Mesenchymal stem cell (in vitro differentiated cells and primary cell): ENCODE measurements around the gene HYDIN.
"Not testable (repeated sequence)": the region's sequence is repeated elsewhere in the genome, so short reads cannot be mapped to it uniquely, and the experiment has no call there.

Source experiments
- DNase-seq: peaks from one replicate; pipeline ENCODE4 v3.0.0-alpha.2; 2013
- H2AFZ ChIP-seq: one replicate; pipeline ENCODE4 v1.6.1; 2013; ENCODE audit warnings: low read depth, mild to moderate bottlenecking, control low read depth, inconsistent platforms, low read length, moderate library complexity
- H2AK5ac ChIP-seq: 2 replicates; pipeline ENCODE4 v1.6.1; 2013; ENCODE audit warnings: low read length, moderate library complexity, mild to moderate bottlenecking, inconsistent platforms; ENCODE audit not compliant: severe bottlenecking
- H2BK120ac ChIP-seq: one replicate; pipeline ENCODE4 v1.6.1; 2013; ENCODE audit warnings: low read depth, mild to moderate bottlenecking, inconsistent platforms, low read length, moderate library complexity
- H2BK12ac ChIP-seq, 2 experiments: one replicate each; pipeline ENCODE4 v1.6.1; 2013; ENCODE audit warnings: inconsistent platforms in 2 of 2, low read length in 2 of 2, mild to moderate bottlenecking in 2 of 2, moderate library complexity in 2 of 2, control low read depth in 1 of 2
- H2BK15ac ChIP-seq: one replicate; pipeline ENCODE4 v1.6.1; 2013; ENCODE audit warnings: mild to moderate bottlenecking, low read depth, inconsistent platforms; ENCODE audit not compliant: poor library complexity, severe bottlenecking
- H2BK5ac ChIP-seq: 2 replicates; pipeline ENCODE4 v1.6.1; 2013; ENCODE audit warnings: low read depth, mild to moderate bottlenecking, low read length, control low read depth, inconsistent platforms; ENCODE audit not compliant: poor library complexity, severe bottlenecking
- H3K14ac ChIP-seq, 2 experiments: one replicate each; pipeline ENCODE4 v1.6.1; 2013; ENCODE audit warnings: inconsistent platforms in 2 of 2, low read length in 2 of 2, control low read depth in 1 of 2, mild to moderate bottlenecking in 1 of 2, moderate library complexity in 1 of 2
- H3K18ac ChIP-seq, 2 experiments: one replicate each; pipeline ENCODE4 v1.6.1; 2013; ENCODE audit warnings: inconsistent platforms in 2 of 2, low read length in 2 of 2, control low read depth in 1 of 2, low read depth in 1 of 2, mild to moderate bottlenecking in 1 of 2
- H3K23ac ChIP-seq, 2 experiments: one replicate each; pipeline ENCODE4 v1.6.1; 2013; ENCODE audit warnings: inconsistent platforms in 2 of 2, low read length in 2 of 2, mild to moderate bottlenecking in 2 of 2, moderate library complexity in 2 of 2, control low read depth in 1 of 2
- H3K27ac ChIP-seq: 2 replicates; pipeline ENCODE4 v1.5.1; 2013; ENCODE audit warnings: mild to moderate bottlenecking, moderate library complexity, low read length, control low read depth, inconsistent platforms; ENCODE audit not compliant: poor library complexity, severe bottlenecking
- H3K27me3 ChIP-seq, 2 experiments: 2 replicates each; pipeline versions ENCODE4 v1.6.1 to v1.7.0; 2013; ENCODE audit warnings: low read length in 2 of 2, mild to moderate bottlenecking in 2 of 2, moderate library complexity in 2 of 2, control low read depth in 1 of 2, inconsistent platforms in 1 of 2; ENCODE audit not compliant: control insufficient read depth in 1 of 2, insufficient read depth in 1 of 2
- H3K36me3 ChIP-seq, 2 experiments: 2 replicates each; pipeline versions ENCODE4 v1.6.1 to v1.7.0; 2013; ENCODE audit warnings: low read length in 2 of 2, control low read depth in 1 of 2, inconsistent platforms in 1 of 2, low read depth in 1 of 2, mild to moderate bottlenecking in 1 of 2; ENCODE audit not compliant: insufficient read depth in 2 of 2, control insufficient read depth in 1 of 2
- H3K4ac ChIP-seq, 2 experiments: one replicate each; pipeline ENCODE4 v1.6.1; 2013; ENCODE audit warnings: inconsistent platforms in 2 of 2, low read length in 2 of 2, mild to moderate bottlenecking in 2 of 2, moderate library complexity in 2 of 2, control low read depth in 1 of 2, low read depth in 1 of 2
- H3K4me1 ChIP-seq: 2 replicates; pipeline ENCODE4 v1.6.1; 2013; ENCODE audit warnings: low read depth, low read length, control low read depth; ENCODE audit not compliant: control insufficient read depth, insufficient read depth
- H3K4me2 ChIP-seq: 2 replicates; pipeline ENCODE4 v1.6.1; 2013; ENCODE audit warnings: low read length, mild to moderate bottlenecking, inconsistent platforms; ENCODE audit not compliant: poor library complexity, severe bottlenecking
- H3K4me3 ChIP-seq, 2 experiments: 2 replicates each; pipeline versions ENCODE4 v1.5.1 to v1.7.0; 2013; ENCODE audit warnings: low read length in 2 of 2, mild to moderate bottlenecking in 2 of 2, control low read depth in 1 of 2, low read depth in 1 of 2; ENCODE audit not compliant: insufficient read depth in 1 of 2
- H3K79me1 ChIP-seq: replicated peaks from 2 replicates; pipeline ENCODE4 v1.6.1; 2013; ENCODE audit warnings: mild to moderate bottlenecking, control low read depth, low read length, inconsistent platforms; ENCODE audit not compliant: poor library complexity, severe bottlenecking
- H3K9ac ChIP-seq: 2 replicates; pipeline ENCODE4 v1.7.0; 2013; ENCODE audit warnings: mild to moderate bottlenecking, low read length, moderate library complexity
- H3K9me3 ChIP-seq: 2 replicates; pipeline ENCODE4 v1.7.0; 2013; ENCODE audit warnings: mild to moderate bottlenecking, low read length; ENCODE audit not compliant: control insufficient read depth
- H4K8ac ChIP-seq: one replicate; pipeline ENCODE4 v1.6.1; 2013; ENCODE audit warnings: inconsistent platforms, mild to moderate bottlenecking, low read length, moderate library complexity
- H4K91ac ChIP-seq: one replicate; pipeline ENCODE4 v1.6.1; 2013; ENCODE audit warnings: mild to moderate bottlenecking, low read length, inconsistent platforms
- WGBS: methylation state at CpG from one replicate; pipeline ENCODE4 v1.1.7; 2013; ENCODE audit warnings: mixed read lengths; 5-methylcytosine and 5-hydroxymethylcytosine counted together

The HYDIN gene

GRCh38 chr16:71143246-71143645 lies 87.3 kb downstream of the HYDIN start:
- H2BK15ac ChIP-seq, H3K23ac ChIP-seq: not testable (repeated sequence)

GRCh38 chr16:71110565-71110964 lies 120.0 kb downstream of the HYDIN start:
- not testable (repeated sequence) for H3K9ac ChIP-seq, H2BK120ac ChIP-seq, H2AFZ ChIP-seq, H3K18ac ChIP-seq, H3K9me3 ChIP-seq, H3K14ac ChIP-seq, H3K4me1 ChIP-seq, H3K27ac ChIP-seq, H2BK5ac ChIP-seq, H3K4me3 ChIP-seq, H3K36me3 ChIP-seq, DNase-seq, H3K79me1 ChIP-seq, H4K8ac ChIP-seq, H3K23ac ChIP-seq, H2BK12ac ChIP-seq, H2BK15ac ChIP-seq, H2AK5ac ChIP-seq, H3K4me2 ChIP-seq, H3K27me3 ChIP-seq, H4K91ac ChIP-seq, H3K4ac ChIP-seq
- WGBS: 40% methylated on average over 1 of the region's 3 CpGs

More at GRCh38 chr16:71143246-71143645, 87.3 kb downstream of the HYDIN start:
- H3K27me3 ChIP-seq, H2BK12ac ChIP-seq, DNase-seq, H3K4me3 ChIP-seq, H4K91ac ChIP-seq, H3K9me3 ChIP-seq, H3K9ac ChIP-seq, H2AK5ac ChIP-seq, H3K4me2 ChIP-seq, H2BK120ac ChIP-seq, H3K79me1 ChIP-seq, H3K14ac ChIP-seq, H3K4ac ChIP-seq, H3K18ac ChIP-seq, H3K36me3 ChIP-seq, H3K4me1 ChIP-seq, H2BK5ac ChIP-seq, H3K27ac ChIP-seq, H4K8ac ChIP-seq, H2AFZ ChIP-seq: not testable (repeated sequence)
- no CpG with 5 or more reads among the region's 2 CpGs for WGBS

GRCh38 chr16:71109656-71110208 lies 120.8 kb downstream of the HYDIN start:
- not testable (repeated sequence) for H2BK15ac ChIP-seq, H3K18ac ChIP-seq, H3K14ac ChIP-seq, H3K79me1 ChIP-seq, H3K27ac ChIP-seq, H2BK12ac ChIP-seq, H3K4ac ChIP-seq, H3K4me3 ChIP-seq, H3K4me2 ChIP-seq, H2AFZ ChIP-seq, H3K36me3 ChIP-seq, H4K8ac ChIP-seq, H3K9ac ChIP-seq, DNase-seq, H2BK120ac ChIP-seq, H2AK5ac ChIP-seq, H3K23ac ChIP-seq, H3K27me3 ChIP-seq, H2BK5ac ChIP-seq, H3K9me3 ChIP-seq, H4K91ac ChIP-seq, H3K4me1 ChIP-seq
- WGBS: no CpG with 5 or more reads among the region's 3 CpGs

GRCh38 chr16:71105881-71106280 lies 124.6 kb downstream of the HYDIN start:
- not testable (repeated sequence) for H4K8ac ChIP-seq, H3K79me1 ChIP-seq

More at GRCh38 chr16:71105881-71106280, 124.6 kb downstream of the HYDIN start:
- H3K18ac ChIP-seq, H3K23ac ChIP-seq, H3K9ac ChIP-seq, H2BK12ac ChIP-seq, H3K9me3 ChIP-seq, H3K27me3 ChIP-seq, H2BK15ac ChIP-seq, H3K27ac ChIP-seq, H4K91ac ChIP-seq, H2BK5ac ChIP-seq, H2AFZ ChIP-seq, H3K14ac ChIP-seq, H3K36me3 ChIP-seq, DNase-seq, H2AK5ac ChIP-seq, H3K4me2 ChIP-seq, H3K4me1 ChIP-seq, H3K4ac ChIP-seq, H2BK120ac ChIP-seq, H3K4me3 ChIP-seq: not testable (repeated sequence)
